Cerebellar cortex (tissue), 1 donor: ENCODE results near the gene CCDC61.

Experiments
- DNase-seq: peaks from one replicate; pipeline ENCODE4 v3.0.0-alpha.2; 2015; ENCODE audit warnings: low spot score

CCDC61 gene

GRCh38 chr19:45994998-45995714, at the start of gene CCDC61:
Gene CCDC61 (plus strand): TSS chr19:45995467. CDS start chr19:46003019, 7,552 bp downstream.
- peak; percentile 100 for DNase-seq

GRCh38 chr19:45947926-45948325, 47.3 kb upstream of the CCDC61 start:
- DNase-seq, result no peak

- no peak for DNase-seq
Measured at GRCh38 chr19:45952341-45952685, 43.0 kb upstream of the CCDC61 start.

GRCh38 chr19:45952686-45953505, 42.4 kb upstream of the CCDC61 start:
- DNase-seq, result peak; percentile 73

GRCh38 chr19:45953676-45954075, 41.6 kb upstream of the CCDC61 start:
- DNase-seq, result no peak

- no peak for DNase-seq
Measured at GRCh38 chr19:45954156-45954555, 41.1 kb upstream of the CCDC61 start.

- DNase-seq, result no peak
Measured at GRCh38 chr19:45955905-45956608, 39.2 kb upstream of the CCDC61 start.

- DNase-seq, result no peak
Measured at GRCh38 chr19:45958320-45958719, 36.9 kb upstream of the CCDC61 start.

GRCh38 chr19:45958769-45959516, 36.3 kb upstream of the CCDC61 start:
- no peak for DNase-seq

GRCh38 chr19:45959517-45960025, 35.7 kb upstream of the CCDC61 start:
- DNase-seq, result no peak

- DNase-seq, result no peak
Measured at GRCh38 chr19:45960595-45961235, 34.6 kb upstream of the CCDC61 start.

- no peak for DNase-seq
Measured at GRCh38 chr19:45962021-45962420, 33.2 kb upstream of the CCDC61 start.

GRCh38 chr19:45967246-45967645, 28.0 kb upstream of the CCDC61 start:
- no peak for DNase-seq

GRCh38 chr19:45968626-45969025, 26.6 kb upstream of the CCDC61 start:
- no peak for DNase-seq

- DNase-seq, result no peak
Measured at GRCh38 chr19:45969676-45970075, 25.6 kb upstream of the CCDC61 start.

- DNase-seq, result no peak
Measured at GRCh38 chr19:45971260-45971902, 23.9 kb upstream of the CCDC61 start.

- peak; percentile 31 for DNase-seq
Measured at GRCh38 chr19:45972081-45972946, 23.0 kb upstream of the CCDC61 start.

GRCh38 chr19:45972947-45973540, 22.2 kb upstream of the CCDC61 start:
- no peak for DNase-seq

- DNase-seq, result peak; percentile 89
Measured at GRCh38 chr19:45973553-45974338, 21.5 kb upstream of the CCDC61 start, which contains the start of gene NOVA2. Gene NOVA2 (minus strand): TSS chr19:45973865. CDS start chr19:45973351, 514 bp downstream.
